ENCODE results near the gene KRT4.

- TF ChIP-seq, protein P1, sequence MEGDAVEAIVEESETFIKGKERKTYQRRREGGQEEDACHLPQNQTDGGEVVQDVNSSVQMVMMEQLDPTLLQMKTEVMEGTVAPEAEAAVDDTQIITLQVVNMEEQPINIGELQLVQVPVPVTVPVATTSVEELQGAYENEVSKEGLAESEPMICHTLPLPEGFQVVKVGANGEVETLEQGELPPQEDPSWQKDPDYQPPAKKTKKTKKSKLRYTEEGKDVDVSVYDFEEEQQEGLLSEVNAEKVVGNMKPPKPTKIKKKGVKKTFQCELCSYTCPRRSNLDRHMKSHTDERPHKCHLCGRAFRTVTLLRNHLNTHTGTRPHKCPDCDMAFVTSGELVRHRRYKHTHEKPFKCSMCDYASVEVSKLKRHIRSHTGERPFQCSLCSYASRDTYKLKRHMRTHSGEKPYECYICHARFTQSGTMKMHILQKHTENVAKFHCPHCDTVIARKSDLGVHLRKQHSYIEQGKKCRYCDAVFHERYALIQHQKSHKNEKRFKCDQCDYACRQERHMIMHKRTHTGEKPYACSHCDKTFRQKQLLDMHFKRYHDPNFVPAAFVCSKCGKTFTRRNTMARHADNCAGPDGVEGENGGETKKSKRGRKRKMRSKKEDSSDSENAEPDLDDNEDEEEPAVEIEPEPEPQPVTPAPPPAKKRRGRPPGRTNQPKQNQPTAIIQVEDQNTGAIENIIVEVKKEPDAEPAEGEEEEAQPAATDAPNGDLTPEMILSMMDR (IDR thresholded peaks at IDR 0.05): no peak
- no peak for TF ChIP-seq POLR2AphosphoS5 (IDR thresholded peaks at IDR 0.05)
Measured at GRCh38 chr12:52835271-52836041, 21.5 kb upstream of the KRT4 start.

All from gastroesophageal sphincter (tissue), 3 donors.